Stimulated activated CD8-positive, alpha-beta memory T cell treated with anti-CD3 and anti-CD28 coated beads, Interleukin-2, amount 100 ng/mL, for 1 hour (primary cell): ENCODE results near the gene CFAP74.

Source experiments
- DNase-seq, 2 donors: peaks; one replicate each; pipeline ENCODE4 v3.0.0-alpha.2; 2020; ENCODE audit warnings: low read depth in 2 of 2

The CFAP74 gene

GRCh38 chr1:2021550-2021949, 18.0 kb upstream of the CFAP74 start:
- no peak for DNase-seq

DNA sequence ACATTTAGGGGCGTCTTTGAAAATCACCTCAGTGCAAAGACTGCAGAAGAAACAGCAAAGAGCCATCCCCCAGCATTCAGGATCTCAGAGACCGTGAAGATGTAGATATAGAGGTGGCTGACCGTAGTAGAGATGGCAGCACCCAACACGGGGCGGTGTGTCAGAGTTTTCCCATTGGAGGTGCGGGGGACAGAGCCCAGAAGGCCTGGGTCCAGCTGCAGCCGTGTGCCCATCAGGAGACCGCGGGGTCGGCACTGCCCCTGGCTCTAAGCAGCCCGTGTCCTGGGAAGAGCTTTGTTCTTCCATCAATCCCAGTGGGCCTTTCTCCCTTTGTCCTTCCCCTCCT, 16.7 kb upstream of the CFAP74 start:
- no peak for DNase-seq

- DNase-seq: no peak
These were observed 16.2 kb upstream of the CFAP74 start for GRCh38 chr1:2019571-2020309.

DNA sequence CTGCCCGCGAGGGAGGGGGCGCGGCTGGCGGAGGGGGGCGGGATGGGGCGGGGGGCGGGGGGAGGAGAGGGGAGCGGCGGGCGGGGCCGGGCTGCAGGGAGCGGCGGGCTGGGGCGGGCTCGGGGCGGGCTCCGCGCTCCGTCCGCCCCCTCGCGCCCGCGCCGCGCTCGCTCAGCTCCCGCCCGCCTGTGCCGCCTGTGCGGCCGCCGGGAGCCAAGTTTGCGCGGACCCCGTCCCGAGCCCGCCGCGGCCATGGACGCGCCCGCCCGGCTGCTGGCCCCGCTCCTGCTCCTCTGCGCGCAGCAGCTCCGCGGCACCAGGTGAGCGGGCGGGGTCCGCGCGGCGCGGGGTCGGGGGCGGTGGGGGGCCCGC, 15.6 kb upstream of the CFAP74 start, which contains the start of gene GABRD:
Gene GABRD (plus strand): TSS at position 174 of the 372 bp plus-strand sequence. CDS start 79 bp downstream, at position 253.
- no peak for DNase-seq

DNA sequence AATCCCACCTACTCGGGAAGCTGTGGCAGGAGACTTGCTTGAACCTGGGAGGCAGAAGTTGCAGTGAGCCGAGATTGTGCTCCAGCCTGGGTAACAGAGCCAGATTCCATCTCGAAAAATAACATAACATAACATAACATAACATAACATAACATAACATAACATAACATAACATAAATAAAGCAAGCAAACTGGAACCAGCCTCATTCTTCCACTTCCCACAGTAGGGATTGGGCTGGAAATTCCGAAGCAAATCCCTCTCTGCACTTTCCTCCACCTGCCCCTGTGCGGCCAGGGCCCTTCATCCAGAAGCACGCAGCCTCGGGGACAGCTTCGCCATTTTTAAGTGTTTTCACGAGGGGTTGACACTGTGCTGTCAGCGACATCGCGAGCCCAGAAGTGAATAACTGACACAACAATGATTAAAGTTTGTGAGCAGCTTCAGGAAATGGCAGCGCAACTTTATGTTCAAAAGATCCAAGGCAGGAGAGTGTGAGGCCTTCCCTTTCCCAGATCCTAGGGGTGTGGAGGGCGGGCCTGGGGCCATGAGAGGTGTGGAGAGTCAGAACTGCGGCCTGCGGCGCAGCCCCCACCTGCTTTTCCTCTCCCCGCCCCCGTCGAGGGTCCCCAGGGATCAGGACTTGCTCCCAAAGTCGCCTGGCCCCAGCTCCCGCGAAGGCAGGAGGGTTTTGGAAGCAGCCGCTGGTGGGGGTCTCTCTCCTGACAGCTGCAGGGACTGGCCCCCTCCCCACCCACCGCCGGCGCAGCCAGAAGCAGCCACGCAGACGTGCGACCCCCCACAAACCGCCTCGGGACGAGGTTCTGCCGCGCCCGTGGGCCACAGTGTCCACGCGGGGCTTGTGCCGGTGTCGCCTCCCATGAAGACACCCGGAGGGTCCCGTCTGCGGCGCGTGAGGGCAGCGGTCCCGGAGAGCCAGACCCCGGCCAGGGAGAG, 14.9 kb upstream of the CFAP74 start:
- DNase-seq: no peak

- DNase-seq: no peak
These were observed 12.5 kb upstream of the CFAP74 start for GRCh38 chr1:2016123-2016522.

DNA sequence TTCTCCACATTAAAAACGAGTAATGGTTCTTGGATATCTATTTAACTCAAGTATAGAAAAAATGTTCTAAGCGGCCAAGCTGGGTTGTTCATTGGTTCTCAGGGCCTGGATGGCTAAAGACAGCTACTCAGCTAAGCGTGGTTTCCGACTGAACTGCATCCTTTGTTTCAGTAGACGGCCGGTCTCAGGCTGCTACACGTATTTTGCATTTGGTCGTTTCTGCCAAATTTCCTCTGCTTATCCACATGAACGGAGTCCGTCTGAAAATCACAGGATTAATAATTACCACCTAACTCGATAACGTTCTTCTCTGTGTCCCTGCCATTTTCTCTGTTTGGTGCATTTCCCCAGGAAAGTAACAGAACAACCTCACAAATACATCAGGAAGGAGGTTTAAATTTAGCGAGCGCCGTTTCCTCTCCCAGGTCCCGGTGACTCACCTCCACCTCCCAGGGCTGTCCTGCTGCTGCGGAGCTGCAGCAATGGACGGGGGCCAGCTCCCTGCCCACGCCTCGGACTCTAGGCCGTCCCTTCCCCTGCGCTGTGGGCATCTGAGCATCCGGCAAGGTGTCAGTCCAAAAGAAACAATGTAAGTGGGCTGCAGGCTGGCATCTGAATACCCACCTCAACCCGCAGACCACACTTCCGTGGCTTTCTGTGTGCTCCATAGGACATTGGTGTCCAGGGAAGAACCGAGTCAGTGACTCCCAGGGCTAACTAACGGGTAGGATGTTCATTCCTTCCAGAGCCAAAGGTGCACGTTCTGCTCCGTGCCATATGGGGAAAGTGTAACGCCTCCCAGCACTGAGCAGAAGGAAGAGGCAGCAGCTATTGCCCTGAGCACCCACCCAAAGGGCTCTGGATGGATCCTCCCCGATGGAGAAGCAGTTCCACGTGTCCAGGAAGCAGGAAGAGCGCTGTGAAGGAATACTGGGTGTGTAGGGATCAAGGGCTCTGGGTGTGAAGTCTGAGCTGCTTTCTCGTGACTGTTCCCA, 11.5 kb upstream of the CFAP74 start:
- no peak for DNase-seq

GRCh38 chr1:2014181-2014580, 10.6 kb upstream of the CFAP74 start:
- no peak for DNase-seq

GRCh38 chr1:2009101-2010053, 5.8 kb upstream of the CFAP74 start:
- no peak for DNase-seq

DNA sequence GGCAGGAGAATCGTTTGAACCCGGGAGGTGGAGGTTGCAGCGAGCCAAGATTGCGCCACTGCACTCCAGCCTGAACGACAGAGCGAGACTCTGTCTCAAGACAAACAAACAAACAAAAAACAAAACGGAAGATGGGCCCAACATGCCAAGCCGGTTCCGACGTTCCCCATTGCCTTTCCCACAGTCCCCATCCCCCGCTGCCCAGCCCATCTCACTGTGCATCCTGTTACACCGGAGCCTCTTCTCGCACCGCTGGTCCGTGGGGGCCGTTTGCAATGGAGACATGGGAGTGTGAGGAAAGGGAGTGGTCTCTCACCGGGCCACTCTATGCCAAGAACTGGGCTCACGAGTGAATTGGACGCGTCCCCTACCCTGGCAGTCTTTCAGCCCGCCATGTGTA, 1.3 kb upstream of the CFAP74 start:
- no peak for DNase-seq

GRCh38 chr1:2001773-2002411, 1.7 kb downstream of the CFAP74 start:
- no peak for DNase-seq

DNA sequence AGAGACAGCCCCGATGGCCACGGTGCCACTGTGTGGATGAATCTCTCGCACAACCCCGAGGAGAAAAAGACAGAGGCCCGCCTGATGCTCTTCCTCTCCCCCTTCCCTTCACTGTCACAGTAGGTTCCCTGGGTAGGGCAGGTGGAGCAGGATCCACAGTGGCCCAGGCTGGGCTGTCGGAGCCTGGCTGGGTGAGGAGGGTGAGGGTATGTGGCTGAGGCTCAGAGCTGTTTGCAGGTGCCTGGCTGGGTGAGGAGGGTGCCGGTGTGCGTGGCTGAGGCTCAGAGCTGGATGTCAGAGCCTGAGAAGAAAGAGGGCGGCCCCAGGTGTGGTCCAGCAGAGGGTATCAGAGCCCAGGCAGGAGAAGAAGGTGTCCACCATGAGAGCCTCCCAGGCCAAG, 2.7 kb downstream of the CFAP74 start:
- no peak for DNase-seq

- DNase-seq: no peak
These were observed 3.2 kb downstream of the CFAP74 start for GRCh38 chr1:2000432-2000831.

- no peak for DNase-seq
These were observed 6.0 kb downstream of the CFAP74 start for GRCh38 chr1:1997576-1997975.

GRCh38 chr1:1996207-1996651, 7.4 kb downstream of the CFAP74 start:
- DNase-seq: no peak

DNA sequence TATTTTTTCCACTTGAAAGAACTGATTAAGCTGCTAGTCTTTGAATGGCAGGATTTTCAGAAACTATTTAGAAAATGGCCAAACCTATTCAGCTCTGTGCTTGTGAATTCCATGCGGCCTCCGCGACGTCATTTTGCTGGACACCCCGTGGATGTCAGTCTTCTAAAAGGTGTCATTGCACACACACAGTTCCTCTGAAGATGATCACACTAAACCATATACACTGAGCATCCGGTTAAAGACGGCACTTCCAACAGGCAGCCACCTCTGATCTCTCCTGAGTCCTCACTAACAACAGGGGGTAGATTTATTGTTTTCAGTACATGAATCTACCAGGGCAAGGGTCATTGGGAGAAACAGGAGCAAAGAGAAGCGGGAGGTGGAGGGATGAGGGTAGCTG, 9.1 kb downstream of the CFAP74 start:
- DNase-seq: no peak

DNA sequence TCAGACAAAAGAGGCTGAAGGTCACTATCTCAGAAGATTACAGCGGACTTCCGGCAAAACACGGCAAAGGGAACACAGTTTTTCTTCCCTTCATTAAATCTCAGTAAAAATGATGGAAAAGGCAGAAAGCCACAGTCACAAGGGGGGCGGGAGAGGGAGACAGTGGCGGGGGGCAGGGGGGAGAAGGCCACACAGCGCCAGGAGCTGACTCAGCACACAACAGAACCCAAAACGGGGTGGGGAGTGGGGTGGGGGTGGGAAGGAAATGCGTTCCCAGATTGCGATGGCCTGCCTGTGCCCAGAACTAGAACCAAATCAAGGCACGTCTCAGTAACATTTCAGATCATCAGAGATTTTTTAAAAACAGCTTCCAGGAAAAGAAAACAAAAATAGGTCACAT, 13.4 kb downstream of the CFAP74 start:
- DNase-seq: no peak

- no peak for DNase-seq
These were observed 13.8 kb downstream of the CFAP74 start for GRCh38 chr1:1989789-1990188.

- DNase-seq: no peak
These were observed 14.5 kb downstream of the CFAP74 start for GRCh38 chr1:1989102-1989542.
